Testis (tissue), 3 donors: ENCODE data around the gene STARD3. TPM values are rescaled to one million over a fixed set of nuclear protein-coding genes. Genes with fewer than 3 reads are reported as not detected.

Experiments
- DNase-seq: peaks from one replicate; pipeline ENCODE4 v3.0.0-alpha.2; 2019
- H3K27ac ChIP-seq, 2 donors: fragments of 200-600 bp; sonication (generic); one replicate each; pipeline ENCODE4 v1.5.1; 2019
- H3K27me3 ChIP-seq: fragments of 200-600 bp; sonication (generic); one replicate; pipeline ENCODE4 v1.5.1; 2019
- H3K36me3 ChIP-seq: fragments of 200-600 bp; sonication (generic); one replicate; pipeline ENCODE4 v1.5.1; 2017; ENCODE audit warnings: low read depth; ENCODE audit errors: missing control alignments
- H3K4me1 ChIP-seq: fragments of 200-600 bp; sonication (generic); one replicate; pipeline ENCODE4 v1.5.1; 2019
- H3K4me3 ChIP-seq, 2 donors: fragments of 200-600 bp; sonication (generic); one replicate each; pipeline ENCODE4 v1.5.1; 2017 to 2019
- H3K9me3 ChIP-seq: fragments of 200-600 bp; sonication (generic); one replicate; pipeline ENCODE4 v1.5.1; 2017
- CTCF ChIP-seq, 3 experiments: fragments of 450-650 bp in 2 of 3; fragments of 200-600 bp in 1 of 3; sonication (generic) in 1 of 3; IDR thresholded peaks; one replicate each; pipeline ENCODE4 v1.5.1; 2016 to 2019; ENCODE audit warnings: antibody characterized with exemption in 3 of 3, mild to moderate bottlenecking in 2 of 3, moderate library complexity in 1 of 3
- POLR2A ChIP-seq: fragments of 450-650 bp; IDR thresholded peaks from one replicate; pipeline ENCODE4 v1.6.1; 2017; ENCODE audit warnings: antibody characterized with exemption, mild to moderate bottlenecking, moderate library complexity
- WGBS, 2 donors: methylation state at CpG; one replicate each; pipeline ENCODE4 v1.1.5; 2018; 5-methylcytosine and 5-hydroxymethylcytosine counted together
- intact Hi-C: fragments of 100-400 bp; cut with DNase I; formaldehyde crosslinking; loops from one replicate; pipeline ENCODE4 v1.15.1; 2023; ENCODE audit warnings: low total_unique reads
- polyA plus RNA-seq: library from polyadenylated mRNA; stranded (reverse); fragments of 350-450 nt; fragmentation: Illumina TruSeq; extraction: RNeasy Lipid Tissue Mini Kit (QIAGEN cat#74804); gene quantifications from one replicate; pipeline ENCODE4 v1.2.3, GENCODE V29; 2014; ENCODE audit warnings: low read depth, low replicate concordance; ENCODE audit not compliant: insufficient read depth
- total RNA-seq, 2 donors: library from RNA; depleted of rRNA; stranded (reverse); fragments of >200 nt; gene quantifications; one replicate each; pipeline ENCODE4 v1.2.3, GENCODE V29; 2016

Gene STARD3
- total and polyA plus RNA-seq, 3 donors from 2014 or later = 102 to 352 (median 265) TPM

GRCh38 chr17:39611401-39612112, 25.4 kb upstream of the STARD3 start:
- Histone ChIP-seq H3K27me3 (peaks cover 5% of the 10 kb centered on the region), H3K4me1 (no peaks in the 10 kb centered on the region), H3K4me3 (no peak overlapping the region), H3K36me3 (no peaks in the 10 kb centered on the region), H3K9me3 (no peaks in the 10 kb centered on the region), H3K27ac (no peak overlapping the region)
- no peak for DNase-seq
- WGBS, 2 donors = 89 to 90% methylated on average over 9 of the region's 9 CpGs
- TF ChIP-seq CTCF (IDR thresholded peaks at IDR 0.05) (no peak), POLR2A (no peak)
- intact Hi-C loops = no loop called here

- 27 to 68% methylated on average over 2 to 22 of the region's 22 CpGs for WGBS, 2 donors
- H3K27me3 ChIP-seq = peaks cover 5% of the 10 kb centered on the region
- TF ChIP-seq CTCF (IDR thresholded peaks at IDR 0.05) (no peak), POLR2A (no peak)
These were observed 24.6 kb upstream of the STARD3 start for GRCh38 chr17:39612291-39612894.

GRCh38 chr17:39612935-39613464, 23.9 kb upstream of the STARD3 start:
- H3K27me3 ChIP-seq = peaks cover 4% of the 10 kb centered on the region
- TF ChIP-seq CTCF (IDR thresholded peaks at IDR 0.05) = no peak
- no peak for TF ChIP-seq POLR2A
- H3K9me3 ChIP-seq = no peaks in the 10 kb centered on the region
- H3K27ac ChIP-seq = no peak overlapping the region
- WGBS, 2 donors = 67 to 78% methylated on average over 7 of the region's 7 CpGs
- H3K4me1 ChIP-seq = no peaks in the 10 kb centered on the region
- DNase-seq = no peak
- no peaks in the 10 kb centered on the region for H3K36me3 ChIP-seq
- H3K4me3 ChIP-seq = no peak overlapping the region
- intact Hi-C loops = no loop called here

More at GRCh38 chr17:39612291-39612894, 24.6 kb upstream of the STARD3 start:
- no peaks in the 10 kb centered on the region for H3K4me1 ChIP-seq
- intact Hi-C loops = no loop called here
- DNase-seq = no peak
- no peaks in the 10 kb centered on the region for H3K36me3 ChIP-seq
- no peak overlapping the region for H3K27ac ChIP-seq
- H3K4me3 ChIP-seq = no peak overlapping the region
- no peaks in the 10 kb centered on the region for H3K9me3 ChIP-seq

GRCh38 chr17:39614545-39615157, 22.3 kb upstream of the STARD3 start:
- no peak for DNase-seq
- TF ChIP-seq POLR2A = no peak
- no peak for TF ChIP-seq CTCF (IDR thresholded peaks at IDR 0.05)
- Histone ChIP-seq H3K4me3 (no peak overlapping the region), H3K27me3 (no peaks in the 10 kb centered on the region), H3K9me3 (no peaks in the 10 kb centered on the region), H3K27ac (no peak overlapping the region), H3K36me3 (no peaks in the 10 kb centered on the region), H3K4me1 (no peaks in the 10 kb centered on the region)
- WGBS, 2 donors = 85 to 95% methylated on average over 3 of the region's 3 CpGs
- intact Hi-C loops = no loop called here
